ENCODE results near the gene FRAS1.
"Not testable (repeated sequence)": the region's sequence is repeated elsewhere in the genome, so short reads cannot be mapped to it uniquely, and the experiment has no call there.

Gene FRAS1

GRCh38 chr4:78218260-78218659 is 161.1 kb downstream of the FRAS1 start:
- no peak for DNase-seq

- DNase-seq = no peak
These were observed 162.7 kb downstream of the FRAS1 start for GRCh38 chr4:78219825-78220224.

GRCh38 chr4:78220283-78220682 is 163.2 kb downstream of the FRAS1 start:
- DNase-seq = no peak

- peak; percentile 76 for DNase-seq
These were observed 165.6 kb downstream of the FRAS1 start for GRCh38 chr4:78222575-78223186.

DNA sequence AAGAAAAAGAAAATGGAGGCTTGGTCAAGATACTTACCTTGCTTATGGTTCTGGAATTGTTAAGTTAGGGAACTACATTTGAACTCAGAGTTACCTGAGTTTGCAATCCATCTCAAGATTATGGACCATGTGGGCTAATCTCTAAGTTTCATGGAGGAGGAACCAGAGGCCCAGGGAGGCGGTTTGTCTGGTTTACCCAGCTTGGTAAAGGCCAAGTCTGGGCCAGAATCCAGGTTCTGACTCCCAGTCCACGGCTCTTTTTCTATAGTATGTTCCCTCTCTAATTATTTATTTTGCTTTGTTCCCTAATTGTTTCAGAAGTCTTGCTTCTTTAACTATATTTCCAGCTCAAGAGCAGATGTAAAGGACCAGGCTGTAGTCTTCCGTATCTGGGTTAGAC is 168.1 kb downstream of the FRAS1 start:
- DNase-seq = no peak

- DNase-seq = no peak
These were observed 169.2 kb downstream of the FRAS1 start for GRCh38 chr4:78226279-78226678.

GRCh38 chr4:78227411-78228057 is 170.4 kb downstream of the FRAS1 start:
- DNase-seq = no peak

DNA sequence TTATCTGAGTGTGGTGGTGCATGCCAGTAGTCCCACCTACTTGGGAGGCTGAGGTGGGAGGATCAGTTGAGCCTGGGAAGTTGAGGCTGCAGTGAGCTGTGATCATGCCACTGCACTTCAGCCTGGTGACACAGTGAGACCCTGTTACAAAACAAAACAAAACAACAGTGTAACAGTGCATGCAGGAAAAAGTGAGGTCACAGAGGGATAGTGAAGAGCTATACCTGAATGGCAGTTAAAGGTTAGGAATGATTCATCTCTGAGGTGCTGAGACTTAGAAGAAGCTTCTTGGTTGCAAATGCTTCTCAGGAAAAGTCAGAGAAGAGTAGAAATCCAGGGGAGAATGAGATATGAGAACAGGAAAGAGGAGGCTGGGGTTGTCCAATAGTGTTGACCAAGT is 178.7 kb downstream of the FRAS1 start:
- no peak for DNase-seq

DNA sequence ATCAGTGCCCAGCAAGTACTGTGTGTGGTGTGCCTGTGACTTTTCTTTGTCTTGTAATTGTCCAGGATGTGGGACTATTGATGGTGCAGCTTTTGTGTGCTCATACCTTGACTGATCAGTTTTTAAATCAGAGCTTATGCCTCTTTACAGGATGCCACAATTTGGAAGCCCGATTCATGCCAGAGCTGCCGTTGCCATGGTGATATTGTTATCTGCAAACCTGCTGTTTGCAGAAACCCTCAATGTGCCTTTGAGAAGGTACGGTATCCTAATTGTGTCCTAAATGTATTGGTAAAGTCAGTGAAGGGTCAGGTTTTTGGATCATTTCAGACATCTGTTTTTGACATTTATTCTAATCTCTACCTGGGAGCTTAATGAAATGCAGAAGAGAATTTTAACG is 180.2 kb downstream of the FRAS1 start:
- DNase-seq = no peak

DNA sequence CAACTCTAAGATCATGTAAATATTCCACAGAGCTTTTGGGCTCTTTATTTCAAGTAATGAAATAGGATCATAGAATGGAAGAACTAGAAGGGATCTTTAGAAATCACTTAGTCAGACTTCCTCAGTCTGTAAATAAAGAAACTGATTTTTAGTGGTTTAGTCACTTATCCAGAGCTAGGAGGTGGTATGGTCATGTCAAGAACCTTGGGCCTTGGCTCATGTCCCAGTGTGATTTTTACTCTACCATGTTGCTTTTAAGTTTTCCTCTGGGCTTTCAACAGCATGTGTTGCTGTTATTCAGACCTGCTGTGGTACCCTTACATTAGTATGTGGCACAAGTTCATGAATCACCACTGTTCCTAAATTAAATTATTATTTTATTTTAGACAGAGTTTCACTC is 184.9 kb downstream of the FRAS1 start:
- no peak for DNase-seq

- DNase-seq = no peak
These were observed 187.8 kb downstream of the FRAS1 start for GRCh38 chr4:78244705-78245485.

DNA sequence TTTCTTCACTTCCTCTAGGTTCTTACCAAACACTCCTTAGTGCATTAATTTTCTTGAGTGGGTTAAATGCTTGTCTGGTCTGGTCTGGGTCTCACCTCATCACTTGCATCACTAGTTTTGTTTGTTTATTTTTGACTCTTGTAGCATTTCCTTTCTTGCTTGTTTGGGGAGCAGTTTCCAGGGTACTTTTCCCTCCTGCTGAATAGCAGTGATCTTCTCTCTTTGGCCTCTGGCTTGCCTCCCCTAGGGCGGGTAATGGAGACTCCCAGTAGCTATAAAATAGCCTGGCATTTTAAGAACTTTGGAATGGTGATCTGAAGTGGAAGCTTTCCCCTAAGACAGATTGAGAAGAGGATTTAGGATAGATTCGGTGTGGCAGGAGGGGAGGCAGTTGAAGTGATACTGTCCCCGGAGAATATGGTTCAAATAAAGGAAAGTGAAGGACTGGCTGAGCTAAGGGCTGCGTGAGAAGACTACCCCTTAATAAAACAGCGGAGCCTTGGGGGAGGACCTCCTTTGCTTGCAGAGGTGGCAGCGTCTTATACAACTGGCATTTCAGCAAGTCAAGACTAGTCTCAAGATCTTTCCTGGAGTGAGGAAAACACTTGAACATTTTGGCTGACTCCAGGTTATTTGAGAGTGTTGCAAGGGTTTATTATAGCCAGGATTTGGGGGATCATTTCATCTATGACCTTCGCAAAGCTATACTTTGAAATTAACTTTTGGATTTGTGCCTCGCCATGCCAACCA is 190.6 kb downstream of the FRAS1 start:
- DNase-seq = no peak

GRCh38 chr4:78250500-78250899 is 193.4 kb downstream of the FRAS1 start:
- no peak for DNase-seq

- not testable (repeated sequence) for DNase-seq
These were observed 195.7 kb downstream of the FRAS1 start for GRCh38 chr4:78252773-78253172.

DNA sequence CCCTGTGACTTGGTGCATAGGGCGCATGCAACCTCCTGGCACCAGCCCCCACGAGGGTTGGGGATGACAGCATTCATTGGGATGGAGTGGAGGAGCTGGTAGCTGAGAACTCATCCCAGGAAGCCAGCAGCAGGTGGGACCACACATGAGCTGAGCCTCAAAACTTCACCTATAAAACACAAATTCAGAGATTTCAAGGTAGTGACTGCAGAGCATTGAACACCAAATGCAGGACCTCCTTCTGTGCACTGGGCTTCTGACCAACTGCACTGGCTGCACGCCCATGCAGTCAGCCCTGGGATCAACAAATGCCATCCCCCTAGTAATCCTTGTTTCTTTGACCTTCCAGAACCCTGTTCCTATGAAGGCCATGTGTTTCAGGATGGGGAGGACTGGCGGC is 197.8 kb downstream of the FRAS1 start:
- DNase-seq = no peak

GRCh38 chr4:78265006-78265405 is 207.9 kb downstream of the FRAS1 start:
- DNase-seq = no peak

- no peak for DNase-seq
These were observed 210.7 kb downstream of the FRAS1 start for GRCh38 chr4:78267790-78268189.

DNA sequence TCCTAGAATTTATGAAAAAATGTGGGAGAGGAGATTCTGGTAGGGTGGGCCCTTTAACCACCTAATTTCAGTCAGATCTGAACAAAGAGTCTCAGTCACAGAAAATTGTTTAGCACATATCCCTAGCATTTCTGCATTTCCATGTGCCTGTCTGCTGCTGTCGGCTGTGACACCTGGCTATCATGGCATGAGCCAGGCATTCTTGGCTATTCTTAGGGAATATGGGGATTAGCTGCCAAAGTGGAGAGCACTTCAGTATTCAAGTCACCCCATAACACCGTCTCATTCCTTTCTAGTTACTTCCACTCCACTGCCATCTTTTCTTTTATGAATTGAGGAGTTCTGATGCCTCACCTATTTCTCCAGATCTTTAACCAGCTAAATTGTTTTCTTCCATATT is 211.5 kb downstream of the FRAS1 start:
- DNase-seq = no peak

GRCh38 chr4:78275450-78275849 is 218.3 kb downstream of the FRAS1 start:
- not testable (repeated sequence) for DNase-seq

DNA sequence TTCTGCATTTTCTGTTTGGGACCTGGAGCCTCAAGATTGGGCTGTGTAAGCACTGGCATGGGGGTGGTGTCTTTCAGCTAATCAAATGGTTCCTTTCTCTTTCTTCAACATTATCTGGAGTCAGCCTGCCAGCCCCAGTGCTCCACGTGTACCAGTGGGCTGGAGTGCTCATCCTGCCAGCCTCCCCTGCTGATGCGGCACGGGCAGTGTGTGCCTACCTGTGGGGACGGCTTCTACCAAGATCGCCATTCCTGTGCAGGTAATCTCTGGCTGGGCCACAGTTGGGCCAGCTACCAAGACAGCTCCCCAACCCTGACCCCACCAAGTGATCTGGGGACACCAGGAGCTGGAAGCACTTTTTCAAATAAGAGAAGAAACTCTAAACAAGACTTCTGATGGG is 229.2 kb downstream of the FRAS1 start:
- DNase-seq = no peak

DNA sequence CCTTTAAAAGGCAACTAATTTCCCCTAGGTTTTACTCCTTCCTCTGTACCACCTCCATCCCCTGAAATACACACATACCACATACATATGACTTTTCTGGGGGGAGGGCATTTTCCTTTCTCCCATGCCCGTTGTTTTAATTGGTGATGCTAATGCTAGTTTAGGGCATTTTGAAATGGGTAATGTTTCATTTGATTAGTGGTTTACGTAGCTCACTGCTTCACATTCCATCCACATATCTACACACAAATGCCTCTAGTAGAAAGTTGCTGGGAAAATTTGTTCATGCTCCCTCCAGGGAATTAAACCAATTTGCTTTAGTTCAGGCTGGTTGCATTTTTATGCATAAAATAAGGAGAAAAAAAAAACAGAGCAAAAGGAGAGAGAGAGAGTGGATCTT is 231.2 kb downstream of the FRAS1 start:
- DNase-seq = no peak

DNA sequence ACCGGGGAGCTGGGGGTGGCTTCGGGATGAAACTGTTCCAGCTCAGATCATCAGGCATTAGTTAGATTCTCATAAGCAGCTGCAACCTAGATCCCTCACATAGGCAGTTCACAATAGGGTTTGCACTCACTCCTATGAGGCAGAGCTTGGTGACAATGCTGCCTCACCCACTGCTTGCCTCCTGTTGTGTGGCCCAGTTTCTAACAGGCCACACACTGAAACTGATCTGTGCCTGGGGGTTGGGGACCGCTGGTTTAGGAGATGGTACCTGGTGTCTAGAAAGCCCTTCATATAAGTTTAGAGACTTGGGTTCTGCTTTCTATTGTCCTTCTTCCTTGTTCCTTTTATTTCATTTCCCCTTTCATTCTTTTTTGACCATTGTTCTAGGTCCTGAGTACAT is 234.2 kb downstream of the FRAS1 start:
- DNase-seq = no peak

- no peak for DNase-seq
These were observed 235.2 kb downstream of the FRAS1 start for GRCh38 chr4:78292341-78292740.

GRCh38 chr4:78292856-78293255 is 235.7 kb downstream of the FRAS1 start:
- DNase-seq = no peak

Measured in NCI-H82 (cell line).